ENCODE data around the gene FRK. TPM values are rescaled to one million over a fixed set of nuclear protein-coding genes. Genes with fewer than 3 reads are reported as not detected.
A peak's percentile ranks its signal among the peaks of the same experiment; 100 is the strongest.

Gene FRK
- total RNA-seq, 1 donor from 2014 or later = 0.77 TPM

GRCh38 chr6:115922971-115923370, 137.7 kb downstream of the FRK start:
- Histone ChIP-seq H3K9ac (ENCODE audit: low read length) (no peak overlapping the region), H3K9me3 (ENCODE audit: insufficient read depth, low read depth, low read length) (no peaks in the 10 kb centered on the region), H2AFZ (ENCODE audit: low read depth, low read length) (no peak overlapping the region), H3K4me3 (ENCODE audit: insufficient read depth, low read depth, low read length) (no peak overlapping the region), H3K36me3 (ENCODE audit: insufficient read depth, low read length) (no peaks in the 10 kb centered on the region), H3K27me3 (ENCODE audit: insufficient read depth, low read length) (no peaks in the 10 kb centered on the region), H3K4me1 (ENCODE audit: insufficient read depth, low read length) (no peaks in the 10 kb centered on the region), H3K27ac (ENCODE audit: low read depth, low read length) (no peak overlapping the region), H4K20me1 (ENCODE audit: insufficient read depth, low read length) (no peaks in the 10 kb centered on the region), H3K4me2 (ENCODE audit: low read length) (no peak overlapping the region), H3K79me2 (ENCODE audit: insufficient read depth, low read length) (no peaks in the 10 kb centered on the region)
- Mint-ChIP-seq H3K9me3 (ENCODE audit: unreplicated experiment) (no peaks in the 10 kb centered on the region), H3K27ac (ENCODE audit: unreplicated experiment) (no peak overlapping the region), H3K4me3 (ENCODE audit: unreplicated experiment) (no peak overlapping the region), H3K4me1 (ENCODE audit: low read depth, unreplicated experiment) (peaks cover 12% of the 10 kb centered on the region), H3K27me3 (ENCODE audit: low read depth, unreplicated experiment) (no peaks in the 10 kb centered on the region), H3K36me3 (ENCODE audit: low read depth, unreplicated experiment) (no peaks in the 10 kb centered on the region)
- no peak for TF ChIP-seq CTCF (IDR thresholded peaks at IDR 0.05; ENCODE audit: insufficient read depth, low read depth, low read length)
- TF ChIP-seq EZH2 (IDR thresholded peaks at IDR 0.05; ENCODE audit: insufficient read depth, low read length) = no peak
- no peak for DNase-seq (ENCODE audit: low read depth)
- no peak for FAIRE-seq

GRCh38 chr6:115914098-115914497, 146.6 kb downstream of the FRK start:
- H3K9ac ChIP-seq (ENCODE audit: low read length) = no peak overlapping the region
- H3K79me2 ChIP-seq (ENCODE audit: insufficient read depth, low read length) = no peaks in the 10 kb centered on the region
- no peaks in the 10 kb centered on the region for H3K36me3 ChIP-seq (ENCODE audit: insufficient read depth, low read length)
- H3K27ac ChIP-seq (ENCODE audit: low read depth, low read length) = no peak overlapping the region
- no peaks in the 10 kb centered on the region for H3K27me3 ChIP-seq (ENCODE audit: insufficient read depth, low read length)
- FAIRE-seq (no peak), DNase-seq (ENCODE audit: low read depth) (no peak)
- H3K4me2 ChIP-seq (ENCODE audit: low read length) = no peak overlapping the region
- Mint-ChIP-seq H3K4me3 (ENCODE audit: unreplicated experiment) (no peak overlapping the region), H3K36me3 (ENCODE audit: low read depth, unreplicated experiment) (no peaks in the 10 kb centered on the region), H3K9me3 (ENCODE audit: unreplicated experiment) (no peaks in the 10 kb centered on the region), H3K4me1 (ENCODE audit: low read depth, unreplicated experiment) (peaks cover 15% of the 10 kb centered on the region), H3K27ac (ENCODE audit: unreplicated experiment) (no peak overlapping the region), H3K27me3 (ENCODE audit: low read depth, unreplicated experiment) (no peaks in the 10 kb centered on the region)
- H3K4me3 ChIP-seq (ENCODE audit: insufficient read depth, low read depth, low read length) = no peak overlapping the region
- H4K20me1 ChIP-seq (ENCODE audit: insufficient read depth, low read length) = no peaks in the 10 kb centered on the region
- no peaks in the 10 kb centered on the region for H3K4me1 ChIP-seq (ENCODE audit: insufficient read depth, low read length)
- TF ChIP-seq CTCF (IDR thresholded peaks at IDR 0.05; ENCODE audit: insufficient read depth, low read depth, low read length) (no peak), EZH2 (IDR thresholded peaks at IDR 0.05; ENCODE audit: insufficient read depth, low read length) (no peak)
- H2AFZ ChIP-seq (ENCODE audit: low read depth, low read length) = no peak overlapping the region
- H3K9me3 ChIP-seq (ENCODE audit: insufficient read depth, low read depth, low read length) = no peaks in the 10 kb centered on the region

- Histone ChIP-seq H3K4me2 (ENCODE audit: low read length) (no peak overlapping the region), H3K9ac (ENCODE audit: low read length) (no peak overlapping the region), H3K36me3 (ENCODE audit: insufficient read depth, low read length) (no peaks in the 10 kb centered on the region), H2AFZ (ENCODE audit: low read depth, low read length) (no peak overlapping the region), H4K20me1 (ENCODE audit: insufficient read depth, low read length) (no peaks in the 10 kb centered on the region), H3K27me3 (ENCODE audit: insufficient read depth, low read length) (no peaks in the 10 kb centered on the region), H3K27ac (ENCODE audit: low read depth, low read length) (no peak overlapping the region), H3K4me1 (ENCODE audit: insufficient read depth, low read length) (no peaks in the 10 kb centered on the region), H3K9me3 (ENCODE audit: insufficient read depth, low read depth, low read length) (no peaks in the 10 kb centered on the region), H3K4me3 (ENCODE audit: insufficient read depth, low read depth, low read length) (no peak overlapping the region), H3K79me2 (ENCODE audit: insufficient read depth, low read length) (no peaks in the 10 kb centered on the region)
- H3K27ac Mint-ChIP-seq (ENCODE audit: unreplicated experiment) = peak overlapping the region; percentile 82
- H3K27me3 Mint-ChIP-seq (ENCODE audit: low read depth, unreplicated experiment) = no peaks in the 10 kb centered on the region
- no peaks in the 10 kb centered on the region for H3K36me3 Mint-ChIP-seq (ENCODE audit: low read depth, unreplicated experiment)
- H3K9me3 Mint-ChIP-seq (ENCODE audit: unreplicated experiment) = peaks cover 4% of the 10 kb centered on the region
- no peak for TF ChIP-seq EZH2 (IDR thresholded peaks at IDR 0.05; ENCODE audit: insufficient read depth, low read length)
- no peak for TF ChIP-seq CTCF (IDR thresholded peaks at IDR 0.05; ENCODE audit: insufficient read depth, low read depth, low read length)
- FAIRE-seq (no peak), DNase-seq (ENCODE audit: low read depth) (no peak)
- H3K4me3 Mint-ChIP-seq (ENCODE audit: unreplicated experiment) = no peak overlapping the region
- peaks cover 28% of the 10 kb centered on the region for H3K4me1 Mint-ChIP-seq (ENCODE audit: low read depth, unreplicated experiment)
Measured at GRCh38 chr6:115909923-115910546, 150.7 kb downstream of the FRK start.
